GM19467 (cell line): ENCODE measurements around the gene TMPO.
A peak's percentile ranks its signal among the peaks of the same experiment; 100 is the strongest.
"Not testable (repeated sequence)": the region's sequence is repeated elsewhere in the genome, so short reads cannot be mapped to it uniquely, and the experiment has no call there.

ENCODE experiments used
- ATAC-seq: cut with Tn5 transposase; IDR thresholded peaks from one replicate; pipeline ENCODE4 v1.9.1; 2021; ENCODE audit warnings: mild to moderate bottlenecking, moderate library complexity; ENCODE audit not compliant: unreplicated experiment

The TMPO gene

DNA sequence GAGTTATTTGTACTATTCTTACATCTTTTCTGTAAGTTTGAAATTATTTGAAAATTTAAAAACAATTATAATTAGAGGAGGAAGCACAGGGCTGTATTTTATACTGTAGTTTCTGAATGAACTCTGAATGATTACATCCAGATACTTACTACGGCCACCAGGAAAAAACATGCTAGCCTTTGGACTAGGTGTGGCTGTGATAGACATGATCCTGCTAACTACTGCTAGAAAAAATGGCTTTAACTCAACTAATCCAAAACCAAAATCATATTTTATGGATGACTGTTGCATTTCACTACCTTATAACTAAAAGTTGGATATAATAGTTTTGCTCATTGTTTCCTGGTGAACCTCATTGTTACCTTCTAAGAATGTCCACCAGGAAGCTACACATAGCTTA is 63.0 kb downstream of the TMPO start:
- no peak for ATAC-seq

GRCh38 chr12:98578821-98579220 is 63.4 kb downstream of the TMPO start:
- no peak for ATAC-seq

DNA sequence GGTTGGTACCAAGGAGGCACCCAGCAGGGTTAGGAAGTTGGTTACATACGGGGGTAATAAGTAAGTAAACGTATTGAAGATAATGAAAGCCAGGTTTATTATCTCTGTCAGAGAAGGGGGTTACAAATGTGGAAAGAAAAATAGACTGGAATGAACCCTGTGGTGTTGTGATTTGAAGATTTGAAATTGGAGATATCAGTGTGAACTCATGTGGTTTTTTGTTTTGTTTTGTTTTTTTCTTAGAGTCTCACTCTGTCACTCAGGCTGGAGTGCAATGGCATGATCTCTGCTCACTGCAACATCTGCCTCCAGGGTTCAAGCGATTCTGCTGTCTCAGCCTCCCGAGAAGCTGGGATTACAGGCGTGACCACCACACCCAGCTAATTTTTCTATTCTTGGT is 64.0 kb downstream of the TMPO start:
- ATAC-seq, result no peak

DNA sequence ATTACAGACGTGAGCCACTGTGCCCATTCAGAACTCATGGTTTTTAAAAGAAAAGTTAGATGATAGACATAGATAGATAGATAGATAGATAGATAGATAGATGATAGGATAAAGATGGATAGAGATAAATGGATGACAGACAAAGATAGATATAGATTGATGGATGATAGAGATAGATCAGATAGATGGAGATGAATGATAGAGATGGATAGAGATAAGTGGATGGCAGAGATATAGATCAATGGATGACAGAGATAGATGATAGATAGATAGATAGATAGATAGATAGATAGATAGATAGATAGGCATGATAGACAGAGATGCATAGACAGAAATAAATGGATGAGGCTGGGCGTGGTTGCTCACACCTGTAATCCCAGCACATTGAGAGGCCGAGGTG is 64.4 kb downstream of the TMPO start:
- no peak for ATAC-seq

- ATAC-seq, result no peak
Observed at GRCh38 chr12:98580695-98581094, 65.3 kb downstream of the TMPO start.

- no peak for ATAC-seq
Observed at GRCh38 chr12:98581101-98581500, 65.7 kb downstream of the TMPO start.

GRCh38 chr12:98582093-98582492 is 66.7 kb downstream of the TMPO start:
- no peak for ATAC-seq

GRCh38 chr12:98587084-98587483 is 71.7 kb downstream of the TMPO start:
- ATAC-seq, result no peak

GRCh38 chr12:98591209-98591608 is 75.8 kb downstream of the TMPO start:
- no peak for ATAC-seq

- ATAC-seq, result no peak
Observed at GRCh38 chr12:98592825-98593322, 77.5 kb downstream of the TMPO start.

- ATAC-seq, result peak; percentile 99
Observed at GRCh38 chr12:98593351-98594049, 78.1 kb downstream of the TMPO start, which contains the start of gene SLC25A3. Gene SLC25A3, plus strand, starts transcription at chr12:98593686. Its CDS starts 293 bp downstream, at chr12:98593979.

- ATAC-seq, result peak; percentile 4
Observed at GRCh38 chr12:98594050-98594835, 78.9 kb downstream of the TMPO start.

DNA sequence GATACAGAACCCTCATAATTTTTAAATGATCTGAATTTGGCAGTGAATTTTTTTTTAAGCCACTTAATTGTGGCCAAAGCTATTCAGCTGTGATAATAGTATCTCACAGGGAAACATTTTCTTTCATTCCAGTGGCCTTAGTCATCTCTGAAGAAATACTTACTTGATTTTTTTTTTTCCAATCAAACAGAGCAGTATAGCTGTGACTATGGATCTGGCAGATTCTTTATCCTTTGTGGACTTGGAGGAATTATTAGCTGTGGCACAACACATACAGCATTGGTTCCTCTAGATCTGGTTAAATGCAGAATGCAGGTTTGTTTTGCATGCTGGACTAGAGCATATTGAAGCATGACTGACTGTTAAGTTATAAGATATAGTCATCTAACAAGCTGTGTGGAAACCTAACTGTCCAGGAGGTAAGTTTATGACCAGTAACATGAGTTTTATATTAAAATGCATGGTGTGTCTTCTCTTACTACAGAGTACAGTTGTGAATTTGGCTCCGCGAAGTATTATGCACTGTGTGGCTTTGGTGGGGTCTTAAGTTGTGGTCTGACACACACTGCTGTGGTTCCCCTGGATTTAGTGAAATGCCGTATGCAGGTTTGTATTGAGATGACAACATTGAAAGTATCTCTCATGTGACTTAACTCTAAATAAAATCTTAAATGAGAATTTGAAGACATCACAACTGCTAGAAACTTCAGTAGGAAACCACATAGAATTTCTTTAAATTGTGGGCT is 80.0 kb downstream of the TMPO start:
- ATAC-seq, result no peak

DNA sequence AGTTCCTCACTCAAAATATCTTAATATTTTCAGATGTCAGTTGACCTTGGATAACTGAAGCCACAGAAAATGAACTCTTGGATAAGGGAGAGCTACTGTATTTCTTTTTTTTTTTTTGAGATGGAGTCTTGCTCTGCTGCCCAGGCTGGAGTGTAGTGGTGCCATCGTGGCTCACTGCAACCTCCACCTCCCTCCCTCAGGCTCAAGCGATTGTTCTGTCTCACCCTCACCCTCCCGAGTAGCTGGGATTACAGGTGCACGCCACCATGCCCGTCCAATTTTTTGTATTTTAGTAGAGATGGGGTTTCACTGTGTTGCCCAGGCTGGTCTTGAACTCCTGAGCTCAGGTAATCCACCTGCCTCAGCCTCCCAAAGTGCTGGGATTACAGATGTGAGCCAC is 81.9 kb downstream of the TMPO start:
- ATAC-seq, result not testable (repeated sequence)
